Common myeloid progenitor, CD34-positive (primary cell): ENCODE data around the gene HES7.

Experiments
- CTCF ChIA-PET: fragments of 350-600 bp; sonication (Branson Sonifier 250); formaldehyde crosslinking; loops from one replicate; lab custom pipeline; 2021; ENCODE audit warnings: antibody characterized with exemption; lab: Charles Lee
- POLR2A ChIA-PET: fragments of 350-600 bp; sonication (Branson Sonifier 250); formaldehyde crosslinking; loops from one replicate; lab custom pipeline; 2021; ENCODE audit warnings: antibody characterized with exemption; lab: Charles Lee
- DNase-seq, 3 donors: peaks; one replicate each; pipeline versions ENCODE4 v3.0.0 to v3.0.0-alpha.2; 2013
- H3K27ac ChIP-seq, 2 experiments: 1 replicate in 1 of 2; 2 replicates in 1 of 2; pipeline ENCODE4 v1.7.0; 2013; ENCODE audit warnings: inconsistent platforms in 2 of 2, low read length in 2 of 2, mild to moderate bottlenecking in 2 of 2, low read depth in 1 of 2, moderate library complexity in 1 of 2; ENCODE audit not compliant: severe bottlenecking in 2 of 2, insufficient read depth in 1 of 2, poor library complexity in 1 of 2
- H3K27me3 ChIP-seq, 5 experiments: replicated peaks in 2 of 5; 1 replicate in 3 of 5; 2 replicates in 2 of 5; pipeline versions ENCODE4 v1.6.1 to v1.7.0; 2013; ENCODE audit warnings: low read length in 4 of 5, mild to moderate bottlenecking in 2 of 5, moderate library complexity in 2 of 5, inconsistent platforms in 1 of 5; ENCODE audit not compliant: insufficient read depth in 5 of 5, control insufficient read depth in 4 of 5
- H3K36me3 ChIP-seq, 4 experiments: 1 replicate in 2 of 4; 2 replicates in 2 of 4; pipeline versions ENCODE4 v1.6.1 to v1.7.0; 2013; ENCODE audit warnings: low read length in 3 of 4, control low read depth in 1 of 4, mild to moderate bottlenecking in 1 of 4; ENCODE audit not compliant: control insufficient read depth in 4 of 4, insufficient read depth in 4 of 4
- H3K4me1 ChIP-seq, 4 experiments: 1 replicate in 3 of 4; 2 replicates in 1 of 4; pipeline versions ENCODE4 v1.6.1 to v1.7.1; 2013; ENCODE audit warnings: low read length in 3 of 4, mild to moderate bottlenecking in 3 of 4, control low read depth in 1 of 4, inconsistent platforms in 1 of 4, moderate library complexity in 1 of 4; ENCODE audit not compliant: control insufficient read depth in 4 of 4, insufficient read depth in 4 of 4; ENCODE audit errors: control extremely low read depth in 1 of 4
- H3K4me3 ChIP-seq, 7 experiments: 1 replicate in 4 of 7; 2 replicates in 3 of 7; pipeline versions ENCODE4 v1.5.1 to v1.7.0; 2013; ENCODE audit warnings: mild to moderate bottlenecking in 7 of 7, low read length in 6 of 7, moderate library complexity in 6 of 7, inconsistent platforms in 2 of 7, low read depth in 2 of 7, control low read depth in 1 of 7; ENCODE audit not compliant: insufficient read depth in 4 of 7, control insufficient read depth in 1 of 7; ENCODE audit errors: extremely low read depth in 1 of 7
- H3K9me3 ChIP-seq, 5 experiments: 1 replicate in 4 of 5; 2 replicates in 1 of 5; pipeline versions ENCODE4 v1.6.1 to v1.7.1; 2013; ENCODE audit warnings: low read length in 4 of 5, mild to moderate bottlenecking in 2 of 5, inconsistent platforms in 1 of 5, low read depth in 1 of 5, moderate library complexity in 1 of 5; ENCODE audit not compliant: control insufficient read depth in 4 of 5, insufficient read depth in 2 of 5; ENCODE audit errors: control extremely low read depth in 1 of 5
- WGBS: methylation state at CpG from one replicate; pipeline ENCODE4 v1.1.5; 2013; ENCODE audit not compliant: insufficient coverage; 5-methylcytosine and 5-hydroxymethylcytosine counted together

The HES7 gene

GRCh38 chr17:8076502-8077266 lies 47.2 kb downstream of the HES7 start:
- DNase-seq = no peak
- no peak overlapping the region for H3K4me3 ChIP-seq
- H3K4me1 ChIP-seq = peaks cover 0 to 35% (median 29%) of the 10 kb centered on the region in 4 experiments
- POLR2A ChIA-PET = no interaction called here
- CTCF ChIA-PET = interaction anchor here (0.9 to 13.0 kb wide), 8 partner anchors 11 to 149 kb away, joined by 3 to 216 read pairs (median 8); partner anchors contain the start of genes ALOX12B and ALOXE3
- H3K27me3 ChIP-seq = peaks cover 0 to 41% (median 31%) of the 10 kb centered on the region in 5 experiments
- WGBS = 91% methylated on average over 8 of the region's 13 CpGs
- no peaks in the 10 kb centered on the region for H3K9me3 ChIP-seq
- H3K36me3 ChIP-seq = peaks cover 0 to 3% (median 0%) of the 10 kb centered on the region in 4 experiments
- no peak overlapping the region for H3K27ac ChIP-seq

DNA sequence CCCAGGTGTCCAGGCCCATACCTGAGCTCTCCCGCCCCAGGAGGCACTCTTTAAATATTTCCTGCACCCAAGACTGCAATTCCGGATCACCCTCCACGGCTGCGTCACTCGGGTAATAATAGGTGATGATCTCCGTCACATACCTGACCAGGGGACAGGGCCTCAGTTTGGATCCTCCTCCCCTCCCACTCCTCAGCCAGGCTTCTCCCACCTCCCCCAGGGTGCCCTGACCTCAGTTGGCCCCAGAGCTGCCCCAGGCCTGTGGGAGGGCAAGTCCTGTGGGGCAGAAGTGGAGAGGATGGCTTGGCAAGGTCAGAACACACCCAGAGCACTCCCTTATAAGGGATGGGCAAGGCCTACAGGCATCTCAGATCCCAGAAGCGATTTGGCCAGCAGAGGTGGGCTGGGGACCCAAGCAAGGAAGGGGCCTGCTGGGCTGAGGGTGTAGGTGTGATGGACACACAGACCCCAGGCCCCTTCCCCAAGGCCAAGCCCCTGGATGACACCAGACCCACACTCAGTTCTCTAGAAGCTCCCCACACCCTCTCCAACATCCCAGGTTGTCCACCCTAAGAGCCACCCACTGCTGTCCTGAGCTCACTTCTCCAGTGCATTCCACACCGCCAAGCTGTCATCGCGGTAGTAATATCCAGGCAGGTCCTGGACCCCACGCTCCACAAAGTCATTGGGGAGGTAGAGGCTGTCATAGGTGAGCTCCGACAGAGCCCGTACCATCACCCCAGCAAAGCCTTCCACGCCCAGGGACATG lies 48.1 kb downstream of the HES7 start:
- no peak overlapping the region for H3K4me3 ChIP-seq
- DNase-seq = no peak
- POLR2A ChIA-PET = no interaction called here
- 96% methylated on average over 13 of the region's 14 CpGs for WGBS
- H3K4me1 ChIP-seq = peaks cover 0 to 35% (median 29%) of the 10 kb centered on the region in 4 experiments
- H3K27ac ChIP-seq = no peak overlapping the region
- H3K27me3 ChIP-seq = peaks cover 0 to 49% (median 33%) of the 10 kb centered on the region in 5 experiments
- H3K36me3 ChIP-seq = no peaks in the 10 kb centered on the region
- CTCF ChIA-PET = interaction anchor here (0.9 to 13.0 kb wide), 12 partner anchors 8 to 150 kb away, joined by 3 to 216 read pairs (median 6); partner anchors contain the start of genes ALOX12B and ALOXE3
- no peaks in the 10 kb centered on the region for H3K9me3 ChIP-seq

DNA sequence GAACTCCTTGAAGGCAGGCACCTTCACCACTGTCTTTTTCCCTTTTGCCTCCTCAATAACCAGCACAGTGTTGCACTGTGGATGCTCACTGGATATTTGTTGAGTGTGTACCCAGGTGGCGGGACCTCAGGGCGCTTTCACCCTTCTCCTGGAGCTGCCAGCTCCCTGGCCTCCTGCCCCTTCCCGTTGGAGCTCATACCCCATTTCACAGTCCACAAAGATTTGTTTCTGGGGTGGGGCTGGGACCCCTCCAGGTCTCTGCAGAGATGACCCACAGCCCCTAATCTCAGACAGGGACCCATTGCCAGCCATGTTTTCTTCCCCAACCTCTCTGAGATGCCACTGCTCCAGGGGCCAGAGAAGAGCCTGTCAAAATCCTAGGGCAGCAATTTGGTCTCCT lies 48.8 kb downstream of the HES7 start:
- H3K36me3 ChIP-seq = no peaks in the 10 kb centered on the region
- peaks cover 0 to 49% (median 33%) of the 10 kb centered on the region in 5 experiments for H3K27me3 ChIP-seq
- peaks cover 0 to 29% (median 26%) of the 10 kb centered on the region in 4 experiments for H3K4me1 ChIP-seq
- H3K4me3 ChIP-seq = no peak overlapping the region
- no peak for DNase-seq
- no peaks in the 10 kb centered on the region for H3K9me3 ChIP-seq
- POLR2A ChIA-PET = no interaction called here
- CTCF ChIA-PET = interaction anchor here (1.2 to 13.0 kb wide), 10 partner anchors 8 to 65 kb away, joined by 3 to 216 read pairs (median 9); partner anchors contain the start of genes ALOX12B and ALOXE3
- WGBS = 100% methylated on average over 3 of the region's 3 CpGs
- no peak overlapping the region for H3K27ac ChIP-seq

- no peak overlapping the region for H3K4me3 ChIP-seq
- H3K27me3 ChIP-seq = peaks cover 0 to 49% (median 33%) of the 10 kb centered on the region in 5 experiments
- H3K27ac ChIP-seq = no peak overlapping the region
- ChIA-PET CTCF (interaction anchor here (0.6 to 13.0 kb wide), 15 partner anchors 8 to 147 kb away, joined by 3 to 216 read pairs (median 7); partner anchors contain the start of genes ALOX12B and ALOXE3), POLR2A (interaction anchor here (1.4 kb wide), 1 partner anchor 44 kb away, joined by 4 read pairs; no protein-coding TSS in a partner anchor)
- DNase-seq = no peak
- peaks cover 0 to 24% (median 21%) of the 10 kb centered on the region in 4 experiments for H3K4me1 ChIP-seq
- no peaks in the 10 kb centered on the region for H3K36me3 ChIP-seq
- 84% methylated on average over 7 of the region's 7 CpGs for WGBS
- no peaks in the 10 kb centered on the region for H3K9me3 ChIP-seq
Measured at GRCh38 chr17:8074554-8074953, 49.4 kb downstream of the HES7 start.

DNA sequence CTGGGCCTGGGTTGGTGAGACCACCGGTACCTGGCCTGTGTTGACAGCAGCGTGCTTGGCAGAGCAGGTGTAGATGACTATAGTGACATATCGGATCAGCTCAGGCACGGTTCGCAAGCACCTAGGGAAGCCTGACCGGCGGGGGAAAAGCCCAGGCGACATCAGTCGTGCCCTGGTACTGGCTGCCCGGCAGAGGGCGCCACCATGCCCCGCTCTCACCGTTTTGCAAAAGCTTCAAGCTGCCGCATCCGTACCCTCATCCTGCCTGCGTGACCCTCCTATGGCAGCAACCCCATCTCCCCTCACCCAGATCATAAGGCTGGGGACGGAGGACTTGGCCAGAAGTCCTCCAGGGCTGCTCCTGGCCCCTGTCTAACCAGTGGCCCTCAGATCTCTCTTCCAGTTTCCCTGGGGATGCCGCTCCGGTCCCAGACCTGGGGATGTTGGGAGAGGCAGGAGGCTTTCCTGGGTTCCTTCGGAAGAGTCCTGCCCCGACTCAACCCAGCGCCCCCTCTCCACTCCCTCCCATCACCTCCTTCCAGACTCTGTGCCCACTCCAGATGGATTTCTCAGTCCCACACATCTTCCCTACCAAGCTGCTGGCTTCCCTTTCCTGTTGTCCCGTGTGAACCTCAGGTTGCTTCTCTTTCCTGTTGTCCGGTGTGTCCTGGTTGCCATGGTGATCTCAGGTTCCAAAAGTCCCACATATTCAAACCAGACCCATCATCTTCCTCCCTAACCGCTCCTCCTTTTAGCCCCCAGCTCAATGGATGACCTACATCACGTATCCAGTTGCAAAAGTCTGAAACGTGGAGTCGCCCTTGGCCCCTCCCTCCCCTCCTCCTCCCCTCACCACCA lies 50.0 kb downstream of the HES7 start:
- POLR2A ChIA-PET = interaction anchor here (1.4 kb wide), 1 partner anchor 45 kb away, joined by 4 read pairs; no protein-coding TSS in a partner anchor
- H3K27ac ChIP-seq = no peak overlapping the region
- H3K36me3 ChIP-seq = no peaks in the 10 kb centered on the region
- H3K4me1 ChIP-seq = peaks cover 0 to 23% (median 17%) of the 10 kb centered on the region in 4 experiments
- WGBS = 8% methylated on average over 27 of the region's 28 CpGs
- DNase-seq = peak; percentile 82 to 86 (median 85)
- H3K27me3 ChIP-seq = peaks cover 0 to 49% (median 33%) of the 10 kb centered on the region in 5 experiments
- CTCF ChIA-PET = interaction anchor here (0.6 to 13.0 kb wide), 16 partner anchors 7 to 148 kb away, joined by 3 to 216 read pairs (median 5); partner anchors contain the start of genes ALOX12B and ALOXE3
- no peaks in the 10 kb centered on the region for H3K9me3 ChIP-seq
- peak overlapping the region in 3 of 7 experiments; percentile 11 to 63 (median 58) for H3K4me3 ChIP-seq
